ENCODE measurements around the gene STK39. TPM values are rescaled to one million over a fixed set of nuclear protein-coding genes. Genes with fewer than 3 reads are reported as not detected.
"Not testable (repeated sequence)": the region's sequence is repeated elsewhere in the genome, so short reads cannot be mapped to it uniquely, and the experiment has no call there.

STK39 gene
- total RNA-seq, 4 donors from 2014 or later: 17.4 to 27.6 (median 20.6) TPM

GRCh38 chr2:168044579-168044978 is 202.8 kb downstream of the STK39 start:
- no peak overlapping the region for H3K4me3 ChIP-seq
- intact Hi-C loops (cut with DNase I): no loop called here
- WGBS, 2 donors: 88 to 92% methylated on average over 1 of the region's 1 CpG
- H3K36me3 ChIP-seq: peaks cover 0 to 7% (median 0%) of the 10 kb centered on the region in 3 donors
- no peak for DNase-seq
- TF ChIP-seq POLR2A (IDR thresholded peaks at IDR 0.05): no peak
- TF ChIP-seq CTCF (IDR thresholded peaks at IDR 0.05): no peak
- H3K27me3 ChIP-seq: no peaks in the 10 kb centered on the region
- no peaks in the 10 kb centered on the region for H3K4me1 ChIP-seq
- H3K27ac ChIP-seq: no peak overlapping the region
- H3K9me3 ChIP-seq: no peaks in the 10 kb centered on the region

DNA sequence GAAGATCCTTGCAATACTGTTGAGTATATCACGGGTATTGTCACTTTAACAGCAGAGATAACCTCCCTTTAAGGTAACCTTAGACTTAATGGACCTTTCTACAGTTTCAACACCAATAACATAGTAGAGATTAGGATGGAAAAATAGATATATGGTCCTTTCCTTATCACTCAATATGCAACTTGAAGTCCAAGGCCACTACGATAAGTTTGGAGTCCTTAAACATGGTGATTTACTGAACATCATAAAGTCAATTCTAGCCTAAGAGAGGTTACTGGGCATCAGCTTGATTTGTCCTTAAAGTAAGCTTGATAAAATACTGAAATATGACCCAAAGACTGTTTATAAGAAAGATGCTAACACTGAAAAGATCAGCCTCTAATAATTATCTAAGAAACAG is 203.2 kb downstream of the STK39 start:
- no peak for DNase-seq
- peaks cover 0 to 7% (median 0%) of the 10 kb centered on the region in 3 donors for H3K36me3 ChIP-seq
- no peak overlapping the region for H3K4me3 ChIP-seq
- H3K27ac ChIP-seq: no peak overlapping the region
- 93 to 94% methylated on average over 2 of the region's 2 CpGs for WGBS, 2 donors
- H3K9me3 ChIP-seq: no peaks in the 10 kb centered on the region
- H3K27me3 ChIP-seq: no peaks in the 10 kb centered on the region
- TF ChIP-seq CTCF (IDR thresholded peaks at IDR 0.05): no peak
- TF ChIP-seq POLR2A (IDR thresholded peaks at IDR 0.05): no peak
- intact Hi-C loops (cut with DNase I): no loop called here
- no peaks in the 10 kb centered on the region for H3K4me1 ChIP-seq

DNA sequence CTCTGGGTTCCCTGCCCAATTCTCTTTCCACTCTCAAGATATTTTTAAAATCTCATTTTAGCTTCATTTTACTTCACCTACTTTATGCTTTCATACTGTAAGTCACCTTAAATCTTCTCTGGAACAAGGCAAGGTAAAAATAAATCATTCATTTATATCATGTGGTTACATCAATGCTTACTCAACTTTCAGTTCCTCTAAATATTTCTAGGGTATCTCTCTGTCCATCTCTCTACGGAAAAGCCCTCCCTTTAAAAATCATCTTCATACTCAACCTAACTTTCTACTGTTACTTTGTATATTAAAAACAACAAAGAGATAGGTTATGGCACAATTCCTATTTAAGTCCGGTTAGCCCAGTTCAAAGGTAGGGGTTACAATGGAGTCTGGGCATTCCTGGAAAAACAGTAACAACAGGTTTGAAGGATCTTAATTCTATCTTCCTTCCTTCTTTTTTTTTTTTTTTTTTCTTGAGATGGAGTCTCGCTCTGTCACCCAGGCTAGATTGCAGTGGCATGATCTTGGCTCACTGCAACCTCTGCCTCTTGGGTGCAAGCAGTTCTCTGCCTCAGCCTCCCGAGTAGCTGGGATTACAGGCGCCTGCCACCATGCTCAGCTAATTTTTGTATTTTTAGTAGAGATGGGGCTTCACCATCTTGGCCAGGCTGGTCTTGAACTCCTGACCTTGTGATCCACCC is 205.1 kb downstream of the STK39 start:
- H3K27ac ChIP-seq; H3K9me3 ChIP-seq; DNase-seq; H3K4me3 ChIP-seq; H3K4me1 ChIP-seq; H3K27me3 ChIP-seq; H3K36me3 ChIP-seq; intact Hi-C loops (cut with DNase I): not testable (repeated sequence)
- WGBS, 2 donors: 80 to 90% methylated on average over 5 of the region's 5 CpGs

DNA sequence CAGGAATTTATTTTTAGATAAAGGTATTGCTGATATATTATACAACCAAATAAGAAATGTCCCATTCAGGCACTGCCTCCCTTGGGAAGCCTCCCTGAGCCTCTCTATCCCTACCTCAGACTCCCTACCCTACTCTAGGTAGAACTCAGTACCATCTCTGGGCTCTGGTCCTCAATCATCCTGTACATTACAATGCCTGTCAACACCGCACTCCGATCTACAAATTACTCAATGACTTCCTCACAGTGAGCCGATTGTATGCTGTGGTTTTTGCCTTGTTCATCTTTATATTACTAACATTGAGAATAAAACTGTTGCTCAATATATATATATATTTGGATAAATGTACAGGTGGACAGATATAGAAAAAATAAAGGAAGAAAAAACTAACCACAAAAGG is 207.5 kb downstream of the STK39 start:
- no peaks in the 10 kb centered on the region for H3K9me3 ChIP-seq
- no peak for DNase-seq
- H3K36me3 ChIP-seq: no peaks in the 10 kb centered on the region
- H3K4me1 ChIP-seq: no peaks in the 10 kb centered on the region
- H3K27me3 ChIP-seq: no peaks in the 10 kb centered on the region
- no peak overlapping the region for H3K27ac ChIP-seq
- WGBS, 2 donors: 57 to 74% methylated on average over 3 of the region's 3 CpGs
- no peak for TF ChIP-seq POLR2A (IDR thresholded peaks at IDR 0.05)
- TF ChIP-seq CTCF (IDR thresholded peaks at IDR 0.05): no peak
- H3K4me3 ChIP-seq: no peak overlapping the region
- intact Hi-C loops (cut with DNase I): no loop called here

GRCh38 chr2:168037778-168038177 is 209.6 kb downstream of the STK39 start:
- H3K4me3 ChIP-seq: no peak overlapping the region
- 79 to 85% methylated on average over 2 of the region's 2 CpGs for WGBS, 2 donors
- TF ChIP-seq POLR2A (IDR thresholded peaks at IDR 0.05) (no peak), CTCF (IDR thresholded peaks at IDR 0.05) (no peak)
- no peaks in the 10 kb centered on the region for H3K27me3 ChIP-seq
- peaks cover 0 to 4% (median 0%) of the 10 kb centered on the region in 3 donors for H3K36me3 ChIP-seq
- no peak overlapping the region for H3K27ac ChIP-seq
- no peaks in the 10 kb centered on the region for H3K9me3 ChIP-seq
- DNase-seq: no peak
- no peaks in the 10 kb centered on the region for H3K4me1 ChIP-seq
- intact Hi-C loops (cut with DNase I): no loop called here

GRCh38 chr2:168035458-168035857 is 211.9 kb downstream of the STK39 start:
- Histone ChIP-seq H3K4me1 (no peaks in the 10 kb centered on the region), H3K36me3 (peaks cover 0 to 4% (median 0%) of the 10 kb centered on the region in 3 donors), H3K27ac (no peak overlapping the region), H3K4me3 (no peak overlapping the region), H3K9me3 (no peaks in the 10 kb centered on the region), H3K27me3 (no peaks in the 10 kb centered on the region)
- TF ChIP-seq POLR2A (IDR thresholded peaks at IDR 0.05): no peak
- no peak for TF ChIP-seq CTCF (IDR thresholded peaks at IDR 0.05)
- 83 to 90% methylated on average over 5 of the region's 5 CpGs for WGBS, 2 donors
- no peak for DNase-seq
- intact Hi-C loops (cut with DNase I): no loop called here
